ENCODE measurements around the gene PLEKHA6. TPM values are rescaled to one million over a fixed set of nuclear protein-coding genes. Genes with fewer than 3 reads are reported as not detected.
A peak's percentile ranks its signal among the peaks of the same experiment; 100 is the strongest.

The PLEKHA6 gene, protein sequence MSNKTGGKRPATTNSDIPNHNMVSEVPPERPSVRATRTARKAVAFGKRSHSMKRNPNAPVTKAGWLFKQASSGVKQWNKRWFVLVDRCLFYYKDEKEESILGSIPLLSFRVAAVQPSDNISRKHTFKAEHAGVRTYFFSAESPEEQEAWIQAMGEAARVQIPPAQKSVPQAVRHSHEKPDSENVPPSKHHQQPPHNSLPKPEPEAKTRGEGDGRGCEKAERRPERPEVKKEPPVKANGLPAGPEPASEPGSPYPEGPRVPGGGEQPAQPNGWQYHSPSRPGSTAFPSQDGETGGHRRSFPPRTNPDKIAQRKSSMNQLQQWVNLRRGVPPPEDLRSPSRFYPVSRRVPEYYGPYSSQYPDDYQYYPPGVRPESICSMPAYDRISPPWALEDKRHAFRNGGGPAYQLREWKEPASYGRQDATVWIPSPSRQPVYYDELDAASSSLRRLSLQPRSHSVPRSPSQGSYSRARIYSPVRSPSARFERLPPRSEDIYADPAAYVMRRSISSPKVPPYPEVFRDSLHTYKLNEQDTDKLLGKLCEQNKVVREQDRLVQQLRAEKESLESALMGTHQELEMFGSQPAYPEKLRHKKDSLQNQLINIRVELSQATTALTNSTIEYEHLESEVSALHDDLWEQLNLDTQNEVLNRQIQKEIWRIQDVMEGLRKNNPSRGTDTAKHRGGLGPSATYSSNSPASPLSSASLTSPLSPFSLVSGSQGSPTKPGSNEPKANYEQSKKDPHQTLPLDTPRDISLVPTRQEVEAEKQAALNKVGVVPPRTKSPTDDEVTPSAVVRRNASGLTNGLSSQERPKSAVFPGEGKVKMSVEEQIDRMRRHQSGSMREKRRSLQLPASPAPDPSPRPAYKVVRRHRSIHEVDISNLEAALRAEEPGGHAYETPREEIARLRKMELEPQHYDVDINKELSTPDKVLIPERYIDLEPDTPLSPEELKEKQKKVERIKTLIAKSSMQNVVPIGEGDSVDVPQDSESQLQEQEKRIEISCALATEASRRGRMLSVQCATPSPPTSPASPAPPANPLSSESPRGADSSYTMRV
- total RNA-seq = 15.4 and 48.9 TPM in 2 replicates

DNA sequence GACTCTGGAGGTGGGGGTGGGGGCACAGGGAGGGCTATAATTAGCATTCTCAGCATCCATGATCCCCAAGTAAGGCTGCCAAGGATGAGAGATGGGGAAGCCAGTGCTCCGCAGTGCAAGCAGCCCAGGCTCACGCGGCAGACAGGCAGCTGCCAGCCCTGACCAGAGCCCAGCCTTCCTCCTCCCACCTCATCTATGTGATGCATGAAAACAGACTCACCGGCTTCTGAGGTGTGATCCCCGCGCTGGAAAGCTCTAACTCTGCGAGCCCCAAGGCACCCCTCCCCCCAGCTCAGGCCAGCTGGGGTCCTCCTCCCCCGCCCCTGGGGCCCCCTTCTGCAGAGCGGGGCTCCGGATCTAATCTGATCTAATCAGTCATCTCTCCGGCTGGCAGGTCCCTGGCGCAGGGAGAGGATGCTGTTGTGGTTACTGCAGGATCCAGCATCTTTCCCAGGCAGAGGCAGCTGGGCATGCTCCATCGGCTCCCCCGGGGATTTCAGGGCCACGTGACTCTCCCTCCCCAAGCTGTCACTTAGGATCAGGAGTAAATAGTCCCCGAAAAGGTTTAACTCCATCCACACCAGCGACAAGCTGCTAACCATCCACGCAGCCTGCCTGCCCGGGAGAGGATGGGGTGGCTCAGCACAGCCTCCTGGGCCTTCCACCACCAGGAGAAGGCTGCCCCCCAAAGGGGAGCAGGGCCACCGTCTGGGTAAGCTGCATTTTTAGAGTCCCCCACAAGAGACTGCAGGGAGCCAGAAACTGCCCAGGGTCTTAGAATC lies at the start of gene PLEKHA6:
TSS of gene PLEKHA6 (minus strand) at position 456 of the 782 bp plus-strand sequence. CDS start 86,202 bp downstream, outside the sequence.
- TF ChIP-seq, protein P1, sequence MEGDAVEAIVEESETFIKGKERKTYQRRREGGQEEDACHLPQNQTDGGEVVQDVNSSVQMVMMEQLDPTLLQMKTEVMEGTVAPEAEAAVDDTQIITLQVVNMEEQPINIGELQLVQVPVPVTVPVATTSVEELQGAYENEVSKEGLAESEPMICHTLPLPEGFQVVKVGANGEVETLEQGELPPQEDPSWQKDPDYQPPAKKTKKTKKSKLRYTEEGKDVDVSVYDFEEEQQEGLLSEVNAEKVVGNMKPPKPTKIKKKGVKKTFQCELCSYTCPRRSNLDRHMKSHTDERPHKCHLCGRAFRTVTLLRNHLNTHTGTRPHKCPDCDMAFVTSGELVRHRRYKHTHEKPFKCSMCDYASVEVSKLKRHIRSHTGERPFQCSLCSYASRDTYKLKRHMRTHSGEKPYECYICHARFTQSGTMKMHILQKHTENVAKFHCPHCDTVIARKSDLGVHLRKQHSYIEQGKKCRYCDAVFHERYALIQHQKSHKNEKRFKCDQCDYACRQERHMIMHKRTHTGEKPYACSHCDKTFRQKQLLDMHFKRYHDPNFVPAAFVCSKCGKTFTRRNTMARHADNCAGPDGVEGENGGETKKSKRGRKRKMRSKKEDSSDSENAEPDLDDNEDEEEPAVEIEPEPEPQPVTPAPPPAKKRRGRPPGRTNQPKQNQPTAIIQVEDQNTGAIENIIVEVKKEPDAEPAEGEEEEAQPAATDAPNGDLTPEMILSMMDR (IDR thresholded peaks at IDR 0.05; ENCODE audit: insufficient read depth, low read length, poor library complexity, severe bottlenecking) = peak; percentile 41
- no peak for DNase-seq (ENCODE audit: low read depth)
- Histone ChIP-seq H3K36me3 (ENCODE audit: control insufficient read depth, insufficient read depth, low read length) (no peaks in the 10 kb centered on the region), H3K4me3 (ENCODE audit: low read depth, low read length) (no peak within 1 kb of the TSS), H3K27me3 (ENCODE audit: control insufficient read depth, insufficient read depth, low read length) (no peaks in the 10 kb centered on the region)

DNA sequence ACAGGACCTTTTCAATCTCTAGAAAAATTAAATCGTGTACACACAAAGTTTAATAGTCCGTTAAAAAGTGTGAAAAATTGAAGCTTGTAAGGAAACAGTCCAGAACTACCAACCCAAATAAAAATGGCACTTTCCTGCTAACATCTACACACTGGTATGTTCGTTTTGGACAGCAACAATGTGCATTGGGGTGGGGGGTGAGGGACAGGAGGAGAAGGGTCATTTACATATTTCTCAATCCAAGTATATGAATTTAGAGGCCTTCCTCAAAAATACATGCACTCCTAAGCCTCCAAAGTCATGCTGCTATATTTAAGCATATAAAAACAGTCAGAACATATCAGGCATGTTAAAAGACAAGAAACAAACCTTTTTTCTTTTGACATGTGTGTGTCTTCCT lies 49.4 kb upstream of the PLEKHA6 start:
- TF ChIP-seq, protein P1 (IDR thresholded peaks at IDR 0.05; ENCODE audit: insufficient read depth, low read length, poor library complexity, severe bottlenecking) = no peak
- no peaks in the 10 kb centered on the region for H3K36me3 ChIP-seq (ENCODE audit: control insufficient read depth, insufficient read depth, low read length)

DNA sequence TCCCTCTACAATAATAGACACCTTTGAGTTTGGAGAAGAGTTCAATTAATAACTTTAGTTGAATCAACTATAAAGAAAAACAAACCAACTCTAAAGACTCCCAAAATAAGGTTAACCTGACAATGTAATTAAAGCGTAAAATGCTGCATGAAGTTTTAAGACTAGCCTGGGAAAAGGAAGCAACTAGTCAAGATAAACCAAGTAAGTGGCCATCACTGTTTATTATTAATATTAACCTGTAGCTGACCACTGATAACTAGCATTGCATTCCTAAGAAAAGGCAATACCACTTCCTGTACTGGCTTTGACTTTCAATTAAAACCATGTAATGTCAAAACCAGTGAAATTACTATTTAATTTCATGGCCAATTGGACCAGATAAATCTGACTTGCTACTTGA lies 48.9 kb upstream of the PLEKHA6 start:
- Histone ChIP-seq H3K36me3 (ENCODE audit: control insufficient read depth, insufficient read depth, low read length) (no peaks in the 10 kb centered on the region), H3K4me3 (ENCODE audit: low read depth, low read length) (peak overlapping the region; percentile 98), H3K27me3 (ENCODE audit: control insufficient read depth, insufficient read depth, low read length) (no peaks in the 10 kb centered on the region)
- TF ChIP-seq, protein P1 (IDR thresholded peaks at IDR 0.05; ENCODE audit: insufficient read depth, low read length, poor library complexity, severe bottlenecking) = no peak
- no peak for DNase-seq (ENCODE audit: low read depth)

More for the DNA sequence above, 49.4 kb upstream of the PLEKHA6 start:
- Histone ChIP-seq H3K27me3 (ENCODE audit: control insufficient read depth, insufficient read depth, low read length) (no peaks in the 10 kb centered on the region), H3K4me3 (ENCODE audit: low read depth, low read length) (peak overlapping the region; percentile 98)
- no peak for DNase-seq (ENCODE audit: low read depth)

DNA sequence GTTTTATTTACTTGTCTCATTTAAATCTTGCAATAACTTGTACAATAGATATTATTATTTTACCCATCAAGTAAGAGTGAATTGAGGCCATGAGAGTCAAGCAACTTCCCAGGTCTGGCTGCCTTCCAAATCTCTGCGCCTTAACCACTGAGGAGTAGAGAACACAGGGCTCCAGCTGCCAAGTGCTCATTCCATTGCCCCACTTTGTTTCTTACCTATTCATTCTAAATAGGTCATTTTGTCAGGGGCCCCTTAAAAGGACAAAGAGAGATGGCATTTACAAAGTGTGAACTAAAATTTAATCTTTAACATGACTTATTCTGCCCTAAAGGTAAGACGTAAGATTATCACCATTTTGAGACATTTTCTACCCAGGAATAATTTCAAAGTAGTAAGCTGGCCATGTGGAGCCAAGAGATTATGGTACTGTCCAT lies 48.4 kb upstream of the PLEKHA6 start:
- DNase-seq (ENCODE audit: low read depth) = no peak
- TF ChIP-seq, protein P1 (IDR thresholded peaks at IDR 0.05; ENCODE audit: insufficient read depth, low read length, poor library complexity, severe bottlenecking) = no peak
- no peaks in the 10 kb centered on the region for H3K36me3 ChIP-seq (ENCODE audit: control insufficient read depth, insufficient read depth, low read length)
- no peaks in the 10 kb centered on the region for H3K27me3 ChIP-seq (ENCODE audit: control insufficient read depth, insufficient read depth, low read length)
- peak overlapping the region; percentile 98 for H3K4me3 ChIP-seq (ENCODE audit: low read depth, low read length)

DNA sequence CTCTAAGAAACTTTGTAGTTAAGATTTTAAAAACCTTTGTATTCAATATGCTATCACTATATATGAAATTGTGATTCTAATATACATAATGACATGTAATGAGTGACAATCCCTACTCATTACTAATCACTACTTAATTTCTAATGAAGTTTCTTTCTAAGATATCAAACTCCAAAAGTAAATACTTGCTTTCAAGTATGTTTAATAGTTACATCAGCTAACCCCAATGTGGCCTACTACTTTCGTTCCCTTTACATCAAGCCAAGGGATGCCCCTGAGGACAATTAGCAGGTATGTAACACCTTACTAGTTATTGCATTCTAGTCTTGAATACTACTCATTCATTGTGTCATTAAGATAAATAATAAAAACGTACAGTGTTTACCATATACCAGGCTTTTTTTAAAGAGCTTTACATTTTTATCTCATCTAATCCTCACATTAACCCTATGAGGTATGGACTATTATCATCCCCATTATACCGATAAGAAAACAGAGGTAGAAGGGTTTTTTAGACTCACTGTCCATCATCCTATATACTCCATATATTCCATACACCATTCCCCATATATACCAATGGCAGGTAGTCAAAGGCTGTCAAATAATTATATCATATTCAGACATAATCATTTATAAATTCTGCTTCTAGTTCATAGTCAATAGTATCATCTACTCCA lies 47.7 kb upstream of the PLEKHA6 start:
- no peak for DNase-seq (ENCODE audit: low read depth)
- Histone ChIP-seq H3K4me3 (ENCODE audit: low read depth, low read length) (peak overlapping the region; percentile 98), H3K36me3 (ENCODE audit: control insufficient read depth, insufficient read depth, low read length) (no peaks in the 10 kb centered on the region), H3K27me3 (ENCODE audit: control insufficient read depth, insufficient read depth, low read length) (no peaks in the 10 kb centered on the region)
- TF ChIP-seq, protein P1 (IDR thresholded peaks at IDR 0.05; ENCODE audit: insufficient read depth, low read length, poor library complexity, severe bottlenecking) = no peak

Measured in kidney epithelial cell (primary cell).